CD4-positive, CD25-positive, alpha-beta regulatory T cell (primary cell): ENCODE results near the gene RNF182. TPM values are rescaled to one million over a fixed set of nuclear protein-coding genes. Genes with fewer than 3 reads are reported as not detected.
"Not testable (repeated sequence)": the region's sequence is repeated elsewhere in the genome, so short reads cannot be mapped to it uniquely, and the experiment has no call there.

Experiments
- ATAC-seq, 2 donors: fragments of 150-1000 bp; cut with Tn5 transposase; one replicate each; pipeline ENCODE4 v1.10.0; 2021; ENCODE audit warnings: low read depth in 2 of 2, moderate number of reproducible peaks in 2 of 2, moderate library complexity in 1 of 2
- DNase-seq, 3 donors: peaks; one replicate each; pipeline versions ENCODE4 v3.0.0 to v3.0.0-alpha.2; 2012 to 2022; ENCODE audit warnings: mixed read lengths in 1 of 3
- H3K27ac ChIP-seq: one replicate; pipeline ENCODE4 v1.7.0; 2013; ENCODE audit warnings: mild to moderate bottlenecking, low read length; ENCODE audit not compliant: insufficient read depth, poor library complexity, severe bottlenecking
- H3K27me3 ChIP-seq: one replicate; pipeline ENCODE4 v1.7.0; 2013; ENCODE audit warnings: low read length; ENCODE audit not compliant: control insufficient read depth, insufficient read depth
- H3K36me3 ChIP-seq: one replicate; pipeline ENCODE4 v1.7.0; 2013; ENCODE audit warnings: mild to moderate bottlenecking, low read length, moderate library complexity; ENCODE audit not compliant: control insufficient read depth, insufficient read depth
- H3K4me1 ChIP-seq: 2 replicates; pipeline ENCODE4 v1.7.0; 2013; ENCODE audit warnings: mild to moderate bottlenecking, low read length; ENCODE audit not compliant: insufficient read depth, control insufficient read depth, poor library complexity, severe bottlenecking
- H3K4me3 ChIP-seq: one replicate; pipeline ENCODE4 v1.7.0; 2013; ENCODE audit warnings: low read depth, mild to moderate bottlenecking, low read length, moderate library complexity
- H3K9me3 ChIP-seq, 2 experiments: 1 replicate in 1 of 2; 2 replicates in 1 of 2; pipeline ENCODE4 v1.7.0; 2013; ENCODE audit warnings: low read length in 2 of 2, mild to moderate bottlenecking in 1 of 2, moderate library complexity in 1 of 2; ENCODE audit not compliant: control insufficient read depth in 2 of 2
- H3K27ac Mint-ChIP-seq, 3 donors: one replicate each; pipeline ENCODE4 v1.8.0; 2020 to 2022; ENCODE audit warnings: mild to moderate bottlenecking in 3 of 3, mixed read lengths in 3 of 3, moderate library complexity in 2 of 3
- H3K27me3 Mint-ChIP-seq: one replicate; pipeline ENCODE4 v1.8.0; 2022; ENCODE audit warnings: mild to moderate bottlenecking, mixed read lengths
- H3K36me3 Mint-ChIP-seq: one replicate; pipeline ENCODE4 v1.8.0; 2020; ENCODE audit warnings: mixed read lengths
- H3K4me1 Mint-ChIP-seq, 4 donors: one replicate each; pipeline ENCODE4 v1.8.0; 2020 to 2022; ENCODE audit warnings: mixed read lengths in 4 of 4, mild to moderate bottlenecking in 1 of 4
- H3K4me3 Mint-ChIP-seq, 4 donors: one replicate each; pipeline ENCODE4 v1.8.0; 2020 to 2022; ENCODE audit warnings: mild to moderate bottlenecking in 4 of 4, mixed read lengths in 4 of 4, moderate library complexity in 3 of 4
- H3K9me3 Mint-ChIP-seq, 7 donors: one replicate each; pipeline ENCODE4 v1.8.0; 2020 to 2022; ENCODE audit warnings: mixed read lengths in 7 of 7, mild to moderate bottlenecking in 3 of 7, moderate library complexity in 2 of 7
- polyA plus RNA-seq, 4 donors: library from polyadenylated mRNA; unstranded; fragments of 300-500 nt; fragmentation: Illumina TruSeq; gene quantifications; one replicate each; pipeline ENCODE4 v1.2.3, GENCODE V29; 2021
- total RNA-seq: library from RNA; stranded (reverse); gene quantifications from one replicate; pipeline ENCODE4 v1.2.3, GENCODE V29; 2022

The RNF182 gene
- total and polyA plus RNA-seq, 5 donors from 2014 or later = not detected

DNA sequence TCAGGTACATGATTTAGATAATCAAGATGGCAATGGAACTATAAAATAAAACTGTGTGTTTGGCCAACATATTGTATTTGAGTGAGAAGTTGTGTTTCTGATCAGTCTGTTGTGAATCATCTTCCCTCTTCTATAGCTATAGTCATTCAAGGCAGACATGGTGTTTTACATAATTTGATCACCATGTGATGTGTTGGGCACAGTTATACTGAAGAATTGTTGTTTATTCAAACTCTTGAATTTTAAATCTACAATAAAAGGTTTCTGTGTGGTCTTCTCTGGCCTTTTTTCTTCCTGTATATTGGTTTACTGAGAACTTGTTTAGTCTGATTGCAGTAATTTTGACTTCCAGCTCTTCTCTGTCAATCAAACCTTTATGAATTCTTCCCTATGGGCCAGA lies 4.4 kb downstream of the RNF182 start:
- no peaks in the 10 kb centered on the region for H3K36me3 Mint-ChIP-seq
- peaks cover 0 to 9% (median 0%) of the 10 kb centered on the region in 7 donors for H3K9me3 Mint-ChIP-seq
- Histone ChIP-seq H3K4me1 (peaks cover 13% of the 10 kb centered on the region), H3K27ac (no peak overlapping the region), H3K9me3 (peaks cover 0 to 11% of the 10 kb centered on the region in 2 experiments), H3K27me3 (peaks cover 58% of the 10 kb centered on the region), H3K36me3 (no peaks in the 10 kb centered on the region), H3K4me3 (no peak overlapping the region)
- no peak overlapping the region for H3K27ac Mint-ChIP-seq
- H3K4me1 Mint-ChIP-seq = peaks cover 6 to 11% (median 10%) of the 10 kb centered on the region in 4 donors
- H3K27me3 Mint-ChIP-seq = peaks cover 66% of the 10 kb centered on the region
- DNase-seq = no peak
- no peak for ATAC-seq
- no peak overlapping the region for H3K4me3 Mint-ChIP-seq

DNA sequence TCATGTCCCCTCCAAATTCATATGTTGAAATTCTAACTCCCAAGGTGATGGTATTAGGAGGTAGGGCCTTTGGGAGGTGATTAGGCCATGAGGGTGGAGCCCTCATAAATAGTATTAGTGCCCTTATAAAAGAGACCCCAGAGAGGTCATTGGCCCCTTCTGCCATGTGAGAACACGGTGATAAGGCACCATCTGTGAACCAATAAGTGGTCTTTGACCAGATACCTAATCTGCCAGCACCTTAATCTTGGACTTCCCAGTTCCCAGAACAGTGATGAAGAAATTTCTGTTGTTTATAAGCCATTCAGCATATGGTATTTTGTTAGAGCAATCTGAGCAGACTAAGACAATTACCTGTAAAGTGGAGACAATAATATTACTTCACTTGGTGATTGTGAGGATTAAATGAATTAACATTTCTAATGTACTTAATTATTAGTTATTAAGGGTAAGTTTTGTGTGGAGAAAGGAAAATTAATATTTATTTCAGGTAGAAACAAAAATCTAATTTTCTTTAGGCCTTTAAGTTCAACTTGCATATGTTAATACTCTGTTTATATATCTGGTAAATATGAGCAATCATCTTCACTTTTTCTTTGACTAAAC lies 7.1 kb downstream of the RNF182 start:
- Mint-ChIP-seq H3K4me1 (peaks cover 0 to 7% (median 5%) of the 10 kb centered on the region in 4 donors), H3K4me3 (no peak overlapping the region), H3K27ac (no peak overlapping the region), H3K27me3 (peaks cover 55% of the 10 kb centered on the region), H3K36me3 (no peaks in the 10 kb centered on the region), H3K9me3 (peaks cover 0 to 9% (median 0%) of the 10 kb centered on the region in 7 donors)
- Histone ChIP-seq H3K27me3 (peaks cover 37% of the 10 kb centered on the region), H3K36me3 (no peaks in the 10 kb centered on the region), H3K4me3 (no peak overlapping the region), H3K9me3 (peaks cover 0 to 11% of the 10 kb centered on the region in 2 experiments), H3K27ac (no peak overlapping the region), H3K4me1 (no peaks in the 10 kb centered on the region)
- ATAC-seq = no peak
- DNase-seq = no peak

DNA sequence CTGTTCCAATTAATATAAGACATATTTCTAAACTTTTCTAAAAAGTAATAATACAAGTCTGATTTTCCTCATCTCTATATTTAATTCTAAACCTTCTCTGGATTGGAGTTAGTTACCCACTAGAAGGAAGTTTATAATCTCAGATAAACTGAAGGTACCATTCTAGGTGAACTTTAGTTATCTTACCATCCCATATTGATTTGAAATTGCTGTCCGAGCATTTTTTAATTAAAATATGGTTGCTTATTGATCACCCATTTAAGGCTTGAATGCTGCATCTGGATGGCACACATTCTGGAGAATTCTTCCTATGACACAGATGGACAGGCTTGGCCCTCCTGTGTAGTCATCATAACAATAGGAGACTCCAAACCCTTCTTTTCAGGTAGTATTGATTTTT lies 8.0 kb downstream of the RNF182 start:
- Mint-ChIP-seq H3K9me3 (peaks cover 0 to 3% (median 0%) of the 10 kb centered on the region in 7 donors), H3K27me3 (peaks cover 46% of the 10 kb centered on the region), H3K4me3 (no peak overlapping the region), H3K36me3 (no peaks in the 10 kb centered on the region), H3K4me1 (peaks cover 0 to 7% (median 5%) of the 10 kb centered on the region in 4 donors), H3K27ac (no peak overlapping the region)
- ATAC-seq = no peak
- peaks cover 29% of the 10 kb centered on the region for H3K27me3 ChIP-seq
- H3K4me3 ChIP-seq = no peak overlapping the region
- no peak for DNase-seq
- no peak overlapping the region for H3K27ac ChIP-seq
- H3K36me3 ChIP-seq = no peaks in the 10 kb centered on the region
- H3K4me1 ChIP-seq = no peaks in the 10 kb centered on the region
- H3K9me3 ChIP-seq = peaks cover 0 to 5% of the 10 kb centered on the region in 2 experiments

DNA sequence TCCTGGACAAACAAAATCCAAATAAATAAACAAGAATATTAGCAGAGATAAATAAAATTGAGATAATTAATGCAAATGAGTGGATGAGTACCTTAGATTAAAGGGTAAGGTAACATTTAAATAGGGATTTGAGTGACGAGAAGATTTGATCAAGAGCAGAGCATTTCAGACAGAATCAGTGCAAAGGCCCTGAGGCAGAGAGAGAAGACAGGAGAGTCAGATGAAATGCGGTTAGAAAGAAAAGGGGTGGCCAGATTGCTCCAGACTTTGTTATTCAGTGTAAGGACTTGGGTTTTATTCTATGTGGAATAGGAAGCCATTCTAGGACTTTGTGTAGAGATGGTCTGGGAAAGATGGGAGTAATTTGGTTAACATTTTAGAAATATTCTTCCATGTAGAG lies 10.0 kb downstream of the RNF182 start:
- no peaks in the 10 kb centered on the region for H3K36me3 Mint-ChIP-seq
- ATAC-seq (no peak), DNase-seq (no peak)
- H3K9me3 Mint-ChIP-seq = peaks cover 0 to 2% (median 0%) of the 10 kb centered on the region in 7 donors
- Histone ChIP-seq H3K4me3 (no peak overlapping the region), H3K27ac (no peak overlapping the region), H3K9me3 (peaks cover 0 to 5% of the 10 kb centered on the region in 2 experiments), H3K4me1 (no peaks in the 10 kb centered on the region), H3K27me3 (peaks cover 18% of the 10 kb centered on the region), H3K36me3 (no peaks in the 10 kb centered on the region)
- no peak overlapping the region for H3K27ac Mint-ChIP-seq
- peaks cover 0 to 7% (median 5%) of the 10 kb centered on the region in 4 donors for H3K4me1 Mint-ChIP-seq
- peaks cover 30% of the 10 kb centered on the region for H3K27me3 Mint-ChIP-seq
- H3K4me3 Mint-ChIP-seq = no peak overlapping the region

DNA sequence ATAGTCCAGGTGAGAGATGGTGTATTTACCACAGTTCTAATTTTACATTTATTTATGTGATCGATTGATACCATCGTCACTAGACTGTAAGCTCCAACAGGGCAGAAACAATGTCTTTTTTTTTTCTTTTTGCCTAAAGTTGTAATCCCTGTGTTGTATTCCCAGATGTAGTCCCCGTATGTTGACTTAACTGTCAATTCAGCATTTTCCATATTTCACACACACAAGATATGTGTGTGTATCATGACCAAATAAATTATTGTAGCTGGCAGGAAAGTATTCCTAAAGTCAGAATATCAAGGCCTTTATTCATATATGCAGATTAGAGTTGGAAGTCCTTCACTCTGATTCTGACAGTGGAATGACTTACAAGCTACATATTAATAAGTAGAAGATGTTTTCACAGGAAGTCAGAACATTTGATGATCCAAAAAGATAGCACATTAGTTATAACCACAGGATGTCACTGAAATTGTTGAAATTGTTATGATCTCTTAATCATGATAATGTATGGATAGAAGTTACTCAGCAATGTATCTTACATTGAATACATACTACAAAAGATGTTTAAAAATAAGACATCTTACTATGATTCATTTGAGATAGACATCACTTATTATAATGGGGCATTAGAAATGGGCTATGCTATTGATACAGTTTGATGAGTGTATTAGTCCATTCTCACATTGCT lies 10.6 kb downstream of the RNF182 start:
- peaks cover 0 to 5% (median 0%) of the 10 kb centered on the region in 7 donors for H3K9me3 Mint-ChIP-seq
- H3K4me1 ChIP-seq = no peaks in the 10 kb centered on the region
- no peak for ATAC-seq

DNA sequence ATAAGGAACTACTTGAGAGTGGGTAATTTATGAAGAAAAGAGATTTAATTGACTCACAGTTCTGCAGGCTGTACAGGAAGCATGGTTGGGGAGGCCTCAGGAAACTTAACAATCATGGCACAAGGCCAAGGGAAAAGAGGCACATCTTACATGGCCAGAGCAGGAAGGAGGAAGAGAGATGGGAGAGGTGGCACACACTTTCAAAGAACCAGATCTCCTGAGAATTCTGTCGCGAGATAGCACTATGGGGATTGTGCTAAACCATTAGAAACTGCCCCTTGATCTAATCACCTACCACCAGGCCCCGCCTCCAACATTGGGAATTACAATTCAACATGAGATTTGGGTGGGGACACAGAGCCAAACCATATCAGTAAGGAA lies 11.1 kb downstream of the RNF182 start:
- peaks cover 12% of the 10 kb centered on the region for H3K27me3 ChIP-seq
- H3K36me3 Mint-ChIP-seq, H3K4me1 ChIP-seq, H3K27ac ChIP-seq, H3K36me3 ChIP-seq, H3K9me3 Mint-ChIP-seq, H3K4me3 ChIP-seq, DNase-seq, ATAC-seq, H3K9me3 ChIP-seq, H3K4me1 Mint-ChIP-seq: not testable (repeated sequence)
- Mint-ChIP-seq H3K27me3 (peaks cover 22% of the 10 kb centered on the region), H3K27ac (peak overlapping the region in 1 of 3 donors; percentile 0), H3K4me3 (peak overlapping the region in 1 of 4 donors; percentile 8)

More for the DNA sequence above, 10.6 kb downstream of the RNF182 start:
- Histone ChIP-seq H3K36me3 (no peaks in the 10 kb centered on the region), H3K27me3 (peaks cover 18% of the 10 kb centered on the region), H3K4me3 (no peak overlapping the region), H3K9me3 (peaks cover 0 to 5% of the 10 kb centered on the region in 2 experiments), H3K27ac (no peak overlapping the region)
- Mint-ChIP-seq H3K36me3 (no peaks in the 10 kb centered on the region), H3K27ac (no peak overlapping the region), H3K27me3 (peaks cover 27% of the 10 kb centered on the region), H3K4me3 (peak overlapping the region in 1 of 4 donors; percentile 8), H3K4me1 (peaks cover 0 to 7% (median 5%) of the 10 kb centered on the region in 4 donors)
- no peak for DNase-seq

DNA sequence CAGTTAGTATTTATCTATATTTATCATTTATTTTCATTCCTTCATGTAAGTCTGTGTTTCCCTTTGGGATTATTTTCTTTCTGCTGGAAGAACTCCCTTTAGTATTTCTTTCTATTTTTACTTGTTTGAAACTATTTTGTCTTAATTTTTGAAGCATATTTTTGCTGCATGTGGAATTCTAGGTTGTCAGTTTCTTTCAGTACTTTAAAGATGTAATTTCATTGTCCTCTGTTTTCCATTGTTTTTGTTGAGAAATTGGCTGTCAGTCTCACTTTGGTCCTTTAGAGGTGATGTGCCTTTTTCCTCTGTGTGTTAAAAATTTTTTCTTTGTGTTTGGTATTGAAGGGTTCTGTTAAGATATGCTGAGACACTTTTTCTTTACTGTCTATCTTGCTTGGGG lies 17.1 kb downstream of the RNF182 start:
- Mint-ChIP-seq H3K27ac (no peak overlapping the region), H3K27me3 (peaks cover 15% of the 10 kb centered on the region), H3K9me3 (peaks cover 0 to 9% (median 4%) of the 10 kb centered on the region in 7 donors), H3K4me1 (no peaks in the 10 kb centered on the region), H3K4me3 (no peak overlapping the region), H3K36me3 (no peaks in the 10 kb centered on the region)
- no peaks in the 10 kb centered on the region for H3K36me3 ChIP-seq
- DNase-seq = no peak
- H3K4me3 ChIP-seq = no peak overlapping the region
- H3K27ac ChIP-seq = no peak overlapping the region
- H3K4me1 ChIP-seq = no peaks in the 10 kb centered on the region
- peaks cover 8% of the 10 kb centered on the region for H3K27me3 ChIP-seq
- ATAC-seq = no peak
- no peaks in the 10 kb centered on the region for H3K9me3 ChIP-seq
